Ishikawa (cell line): Measurements from ENCODE around the gene TSPAN11.

Experiments used
- CEBPB ChIP-seq: IDR thresholded peaks from 2 replicates; pipeline ENCODE4 v1.6.1; 2012
- CREB1 ChIP-seq: IDR thresholded peaks from 2 replicates; pipeline ENCODE4 v1.6.1; 2012; ENCODE audit warnings: low read depth
- EGR1 ChIP-seq: IDR thresholded peaks from 2 replicates; pipeline ENCODE4 v1.6.1; 2012
- EP300 ChIP-seq: IDR thresholded peaks from 2 replicates; pipeline ENCODE4 v1.6.1; 2012; ENCODE audit warnings: borderline replicate concordance
- FOXM1 ChIP-seq: IDR thresholded peaks from 2 replicates; pipeline ENCODE4 v1.6.1; 2012; ENCODE audit warnings: low read depth, borderline replicate concordance
- MAX ChIP-seq: IDR thresholded peaks from 2 replicates; pipeline ENCODE4 v1.6.1; 2012
- NFIC ChIP-seq: IDR thresholded peaks from 2 replicates; pipeline ENCODE4 v1.6.1; 2012
- RAD21 ChIP-seq: IDR thresholded peaks from 2 replicates; pipeline ENCODE4 v1.6.1; 2012; ENCODE audit warnings: low read depth
- REST ChIP-seq: IDR thresholded peaks from 2 replicates; pipeline ENCODE4 v1.6.1; 2012; ENCODE audit warnings: low read depth, mild to moderate bottlenecking
- TAF1 ChIP-seq: IDR thresholded peaks from 2 replicates; pipeline ENCODE4 v1.6.1; 2012; ENCODE audit warnings: low read depth, mild to moderate bottlenecking
- TCF12 ChIP-seq: IDR thresholded peaks from 2 replicates; pipeline ENCODE4 v1.6.1; 2012; ENCODE audit warnings: low read depth
- TEAD4 ChIP-seq: IDR thresholded peaks from 2 replicates; pipeline ENCODE4 v1.6.1; 2012
- USF1 ChIP-seq: IDR thresholded peaks from 2 replicates; pipeline ENCODE4 v1.6.1; 2012
- YY1 ChIP-seq: IDR thresholded peaks from 2 replicates; pipeline ENCODE4 v1.6.1; 2012; ENCODE audit warnings: low read depth
- ZBTB7A ChIP-seq: IDR thresholded peaks from 2 replicates; pipeline ENCODE4 v1.6.1; 2012; ENCODE audit warnings: low read depth

TSPAN11 gene

GRCh38 chr12:30996752-30997151 lies 70.2 kb downstream of the TSPAN11 start:
- TF ChIP-seq TEAD4, result no peak
- no peak for TF ChIP-seq MAX
- no peak for TF ChIP-seq CREB1
- TF ChIP-seq YY1, result no peak
- TF ChIP-seq FOXM1, result no peak
- TF ChIP-seq CEBPB, result no peak
- no peak for TF ChIP-seq ZBTB7A
- no peak for TF ChIP-seq TAF1
- TF ChIP-seq REST, result no peak
- TF ChIP-seq TCF12, result no peak
- no peak for TF ChIP-seq NFIC
- no peak for TF ChIP-seq EP300
- no peak for TF ChIP-seq EGR1
- no peak for TF ChIP-seq USF1
- TF ChIP-seq RAD21, result no peak

DNA sequence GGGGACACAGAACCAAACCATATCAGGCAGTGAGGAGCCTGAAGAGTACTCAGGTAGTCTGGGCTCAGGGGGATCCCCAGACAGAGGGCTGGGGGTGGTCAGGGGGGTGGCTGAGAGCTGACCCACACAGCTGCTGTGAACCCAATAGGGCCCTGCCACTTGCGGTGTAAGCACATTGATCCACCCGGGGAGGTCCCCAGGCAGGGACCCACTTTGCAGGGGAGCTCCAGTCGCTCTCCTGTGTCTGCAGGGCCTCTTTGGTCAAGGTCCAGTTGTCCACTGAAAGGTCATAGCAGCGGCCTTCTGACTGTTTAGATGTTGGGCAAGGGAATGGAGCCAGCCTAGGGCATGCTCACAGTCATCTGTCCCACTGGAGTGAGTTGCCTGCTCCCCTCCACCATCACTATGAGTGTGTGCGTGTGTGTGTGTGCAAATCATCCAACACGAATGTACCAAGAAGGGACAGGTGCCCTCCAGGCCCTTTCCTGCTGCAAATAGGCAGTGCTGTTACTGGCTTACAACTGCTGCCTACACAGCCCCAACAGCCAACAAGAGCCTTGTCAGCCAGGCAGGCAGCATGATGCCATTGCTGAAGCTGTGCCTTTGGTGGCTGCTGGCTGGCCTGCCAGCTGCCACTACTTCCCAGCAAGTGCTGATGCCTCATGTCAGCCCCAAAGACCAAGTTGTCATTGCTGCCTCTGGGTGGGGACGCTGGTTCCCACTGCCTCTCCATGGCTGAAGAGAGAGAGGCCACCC lies 71.3 kb downstream of the TSPAN11 start:
- TF ChIP-seq MAX (no peak), FOXM1 (no peak), REST (no peak), EGR1 (no peak)

- TF ChIP-seq EGR1, result no peak
- no peak for TF ChIP-seq NFIC
- no peak for TF ChIP-seq MAX
- no peak for TF ChIP-seq FOXM1
- no peak for TF ChIP-seq RAD21
- TF ChIP-seq YY1, result no peak
- no peak for TF ChIP-seq TCF12
These were observed 72.5 kb downstream of the TSPAN11 start for GRCh38 chr12:30999011-30999410.

DNA sequence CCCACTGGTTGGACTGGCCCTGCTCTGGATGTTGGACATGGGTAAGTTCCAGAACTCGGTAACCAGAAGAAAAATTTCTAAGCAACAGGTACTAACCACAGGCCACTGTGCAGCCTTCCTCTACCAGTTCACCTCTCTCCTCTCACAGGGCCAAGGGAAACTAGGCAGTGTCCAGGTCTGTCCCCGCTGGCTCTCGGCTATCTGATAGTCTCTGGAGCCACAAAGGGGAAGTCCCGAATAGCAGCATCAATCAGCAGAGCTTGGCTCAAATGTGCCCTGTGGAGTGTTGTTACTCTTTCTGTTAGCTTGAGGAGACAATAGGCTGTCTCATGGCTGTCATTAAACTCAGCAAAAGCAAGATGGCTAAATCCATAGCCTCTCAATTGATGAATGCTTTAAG lies 73.2 kb downstream of the TSPAN11 start:
- TF ChIP-seq ZBTB7A (no peak), RAD21 (no peak), MAX (no peak), EP300 (no peak), CREB1 (no peak), TCF12 (no peak), CEBPB (no peak), TEAD4 (no peak)

GRCh38 chr12:31000751-31001150 lies 74.2 kb downstream of the TSPAN11 start:
- TF ChIP-seq YY1 (no peak), ZBTB7A (no peak), FOXM1 (no peak), USF1 (no peak), MAX (no peak), REST (no peak), EGR1 (no peak)
